Endothelial cell (in vitro differentiated cells): ENCODE data around the gene SLC52A3. TPM values are rescaled to one million over a fixed set of nuclear protein-coding genes. Genes with fewer than 3 reads are reported as not detected.

Experiments
- DNase-seq: peaks from one replicate; pipeline ENCODE4 v3.0.0; 2021; ENCODE audit warnings: low spot score
- H3K27ac Mint-ChIP-seq: one replicate; pipeline ENCODE4 v1.8.0; 2021; ENCODE audit warnings: mixed read lengths, inconsistent platforms; ENCODE audit not compliant: unreplicated experiment
- H3K27me3 Mint-ChIP-seq: one replicate; pipeline ENCODE4 v1.8.0; 2021; ENCODE audit warnings: mild to moderate bottlenecking, moderate library complexity, mixed read lengths, inconsistent platforms; ENCODE audit not compliant: unreplicated experiment
- H3K36me3 Mint-ChIP-seq: one replicate; pipeline ENCODE4 v1.8.0; 2021; ENCODE audit warnings: mild to moderate bottlenecking, low read depth, mixed read lengths, inconsistent platforms; ENCODE audit not compliant: unreplicated experiment
- H3K4me1 Mint-ChIP-seq: one replicate; pipeline ENCODE4 v1.8.0; 2021; ENCODE audit warnings: mild to moderate bottlenecking, mixed read lengths, inconsistent platforms; ENCODE audit not compliant: unreplicated experiment
- H3K4me3 Mint-ChIP-seq: one replicate; pipeline ENCODE4 v1.8.0; 2021; ENCODE audit warnings: mild to moderate bottlenecking, mixed read lengths, inconsistent platforms; ENCODE audit not compliant: unreplicated experiment
- H3K9me3 Mint-ChIP-seq: one replicate; pipeline ENCODE4 v1.8.0; 2021; ENCODE audit warnings: mixed read lengths, inconsistent platforms; ENCODE audit not compliant: unreplicated experiment
- CTCF ChIP-seq: fragments of 200-600 bp; sonication (generic); IDR thresholded peaks from one replicate; pipeline ENCODE4 v1.5.0; 2021; ENCODE audit warnings: antibody characterized with exemption; ENCODE audit not compliant: unreplicated experiment
- total RNA-seq: library from RNA; stranded (reverse); fragmentation: NEBNext Ultra II Directional; extraction: Animal tissue kit (Norgen Biotek cat#: 25700); gene quantifications from one replicate; pipeline ENCODE4 v1.2.1, GENCODE V29; 2021; ENCODE audit not compliant: unreplicated experiment

The SLC52A3 gene
- total RNA-seq, 1 donor from 2014 or later, result 2.9 TPM

DNA sequence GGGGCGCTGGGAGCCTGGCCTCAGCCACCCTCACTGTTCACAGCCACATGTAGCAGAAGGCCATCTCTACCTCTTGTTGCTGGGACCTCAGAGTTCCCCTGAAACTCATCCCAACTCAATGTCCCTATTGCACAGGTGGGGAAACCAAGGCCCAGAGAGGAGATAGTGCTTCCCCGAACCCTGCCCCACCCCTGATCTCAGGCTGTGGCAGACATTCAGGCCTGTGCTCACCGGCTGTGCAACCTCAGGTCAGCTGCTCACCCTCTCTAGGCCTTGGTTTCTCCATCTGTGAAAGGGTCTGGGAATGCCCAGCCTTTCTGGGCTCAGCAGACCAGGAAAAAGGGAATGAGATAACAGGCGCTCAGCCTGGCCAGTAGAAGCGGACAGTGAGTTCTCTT lies 6.4 kb upstream of the SLC52A3 start:
- DNase-seq, result no peak
- H3K4me1 Mint-ChIP-seq, result peaks cover 5% of the 10 kb centered on the region
- H3K27ac Mint-ChIP-seq, result no peak overlapping the region
- H3K27me3 Mint-ChIP-seq, result peaks cover 2% of the 10 kb centered on the region
- TF ChIP-seq CTCF, result no peak
- no peak overlapping the region for H3K4me3 Mint-ChIP-seq
- no peaks in the 10 kb centered on the region for H3K9me3 Mint-ChIP-seq
- peaks cover 3% of the 10 kb centered on the region for H3K36me3 Mint-ChIP-seq

GRCh38 chr20:774016-774659 lies 5.8 kb upstream of the SLC52A3 start:
- no peak for TF ChIP-seq CTCF
- peaks cover 3% of the 10 kb centered on the region for H3K36me3 Mint-ChIP-seq
- no peak overlapping the region for H3K27ac Mint-ChIP-seq
- H3K9me3 Mint-ChIP-seq, result no peaks in the 10 kb centered on the region
- H3K27me3 Mint-ChIP-seq, result peaks cover 2% of the 10 kb centered on the region
- peaks cover 5% of the 10 kb centered on the region for H3K4me1 Mint-ChIP-seq
- H3K4me3 Mint-ChIP-seq, result no peak overlapping the region
- DNase-seq, result no peak

DNA sequence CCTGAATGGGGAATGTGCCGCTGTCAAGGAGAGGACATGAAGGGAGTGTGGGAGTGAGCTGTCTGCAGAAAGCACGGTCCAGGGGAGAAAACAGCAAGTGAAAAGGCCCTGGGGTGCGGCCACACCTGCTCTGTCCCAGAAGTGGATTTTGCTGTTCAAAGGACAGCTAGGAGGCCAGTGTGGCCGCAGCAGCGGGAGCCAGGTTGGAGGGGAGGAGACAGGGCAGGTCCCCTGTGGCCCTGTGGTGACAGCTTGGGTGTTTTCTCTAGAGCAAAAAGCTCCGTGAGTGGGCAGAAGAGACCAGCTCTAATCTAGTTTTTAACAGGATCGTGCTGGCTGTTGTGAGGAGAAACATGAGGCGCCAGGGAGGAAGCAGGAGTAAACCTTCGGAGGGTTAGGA lies 4.5 kb upstream of the SLC52A3 start:
- H3K27me3 Mint-ChIP-seq, result peaks cover 2% of the 10 kb centered on the region
- H3K27ac Mint-ChIP-seq, result no peak overlapping the region
- peaks cover 3% of the 10 kb centered on the region for H3K36me3 Mint-ChIP-seq
- H3K9me3 Mint-ChIP-seq, result no peaks in the 10 kb centered on the region
- no peak for DNase-seq
- no peak for TF ChIP-seq CTCF
- H3K4me3 Mint-ChIP-seq, result peak overlapping the region; percentile 31
- peaks cover 14% of the 10 kb centered on the region for H3K4me1 Mint-ChIP-seq

- H3K4me3 Mint-ChIP-seq, result no peak overlapping the region
- TF ChIP-seq CTCF, result no peak
- H3K4me1 Mint-ChIP-seq, result peaks cover 14% of the 10 kb centered on the region
- no peaks in the 10 kb centered on the region for H3K9me3 Mint-ChIP-seq
- no peak for DNase-seq
- peaks cover 2% of the 10 kb centered on the region for H3K27me3 Mint-ChIP-seq
- H3K27ac Mint-ChIP-seq, result no peak overlapping the region
- peaks cover 3% of the 10 kb centered on the region for H3K36me3 Mint-ChIP-seq
These were observed 3.6 kb upstream of the SLC52A3 start for GRCh38 chr20:771741-772464.

- H3K4me1 Mint-ChIP-seq, result peaks cover 13% of the 10 kb centered on the region
- peaks cover 3% of the 10 kb centered on the region for H3K9me3 Mint-ChIP-seq
- peaks cover 2% of the 10 kb centered on the region for H3K27me3 Mint-ChIP-seq
- DNase-seq, result no peak
- TF ChIP-seq CTCF, result no peak
- peaks cover 3% of the 10 kb centered on the region for H3K36me3 Mint-ChIP-seq
- H3K4me3 Mint-ChIP-seq, result no peak overlapping the region
- no peak overlapping the region for H3K27ac Mint-ChIP-seq
These were observed 2.4 kb upstream of the SLC52A3 start for GRCh38 chr20:770691-771090.
